Bronchial epithelial cell (primary cell): ENCODE measurements around the gene ARHGEF19. TPM values are rescaled to one million over a fixed set of nuclear protein-coding genes. Genes with fewer than 3 reads are reported as not detected.
"Not testable (repeated sequence)": the region's sequence is repeated elsewhere in the genome, so short reads cannot be mapped to it uniquely, and the experiment has no call there.

ENCODE experiments used
- DNase-seq: peaks from one replicate; pipeline ENCODE4 v3.0.0-alpha.2; 2010; ENCODE audit warnings: low read depth
- FAIRE-seq: peaks from 2 replicates; lab custom pipeline; 2011; peaks lifted over from hg19 to GRCh38; lab: Jason Lieb, UNC
- H3K27me3 ChIP-seq: 2 replicates; pipeline ENCODE4 v1.5.1; 2011; ENCODE audit warnings: low read length; ENCODE audit not compliant: control insufficient read depth, insufficient read depth
- H3K36me3 ChIP-seq: 2 replicates; pipeline ENCODE4 v1.5.1; 2011; ENCODE audit warnings: low read length; ENCODE audit not compliant: control insufficient read depth, insufficient read depth
- H3K4me3 ChIP-seq: 2 replicates; pipeline ENCODE4 v1.5.1; 2011; ENCODE audit warnings: mild to moderate bottlenecking, low read depth, low read length, control low read depth
- total RNA-seq: library from RNA; depleted of rRNA; stranded (reverse); fragments of >200 nt; gene quantifications from 2 replicates; pipeline ENCODE4 v1.2.1, GENCODE V29; 2014
- TF ChIP-seq, protein P1 (sequence below): IDR thresholded peaks from 2 replicates; pipeline ENCODE4 v1.5.1; 2011; ENCODE audit warnings: mild to moderate bottlenecking, moderate library complexity, low read length, control low read depth, inconsistent platforms; ENCODE audit not compliant: insufficient read depth, severe bottlenecking

The ARHGEF19 gene
- total RNA-seq, 1 donor from 2014 or later, result 3.2 TPM

DNA sequence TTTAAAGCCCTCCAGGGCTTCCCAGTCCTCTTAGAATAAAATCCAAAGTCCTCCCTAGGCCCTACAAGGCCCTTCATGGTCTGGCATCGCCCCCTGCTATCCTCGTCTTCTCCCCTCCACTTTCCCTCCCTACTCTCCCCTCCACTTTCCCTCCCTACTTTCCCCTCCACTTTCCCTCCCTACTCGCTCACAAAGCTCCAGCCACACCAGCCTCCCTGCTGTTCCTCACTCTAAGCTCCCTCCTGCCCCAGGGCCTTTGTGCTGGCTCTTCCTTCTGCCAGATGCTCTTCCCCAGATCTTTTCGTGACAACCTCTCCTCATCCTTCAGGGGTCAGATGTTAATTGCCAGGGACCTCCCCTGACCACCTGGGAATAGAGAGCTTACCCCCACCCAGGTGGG is 12.8 kb downstream of the ARHGEF19 start:
- no peak for DNase-seq
- Histone ChIP-seq H3K27me3 (no peaks in the 10 kb centered on the region), H3K36me3 (peaks cover 3% of the 10 kb centered on the region), H3K4me3 (no peak overlapping the region)
- TF ChIP-seq, protein P1, sequence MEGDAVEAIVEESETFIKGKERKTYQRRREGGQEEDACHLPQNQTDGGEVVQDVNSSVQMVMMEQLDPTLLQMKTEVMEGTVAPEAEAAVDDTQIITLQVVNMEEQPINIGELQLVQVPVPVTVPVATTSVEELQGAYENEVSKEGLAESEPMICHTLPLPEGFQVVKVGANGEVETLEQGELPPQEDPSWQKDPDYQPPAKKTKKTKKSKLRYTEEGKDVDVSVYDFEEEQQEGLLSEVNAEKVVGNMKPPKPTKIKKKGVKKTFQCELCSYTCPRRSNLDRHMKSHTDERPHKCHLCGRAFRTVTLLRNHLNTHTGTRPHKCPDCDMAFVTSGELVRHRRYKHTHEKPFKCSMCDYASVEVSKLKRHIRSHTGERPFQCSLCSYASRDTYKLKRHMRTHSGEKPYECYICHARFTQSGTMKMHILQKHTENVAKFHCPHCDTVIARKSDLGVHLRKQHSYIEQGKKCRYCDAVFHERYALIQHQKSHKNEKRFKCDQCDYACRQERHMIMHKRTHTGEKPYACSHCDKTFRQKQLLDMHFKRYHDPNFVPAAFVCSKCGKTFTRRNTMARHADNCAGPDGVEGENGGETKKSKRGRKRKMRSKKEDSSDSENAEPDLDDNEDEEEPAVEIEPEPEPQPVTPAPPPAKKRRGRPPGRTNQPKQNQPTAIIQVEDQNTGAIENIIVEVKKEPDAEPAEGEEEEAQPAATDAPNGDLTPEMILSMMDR, result no peak
- no peak for FAIRE-seq

DNA sequence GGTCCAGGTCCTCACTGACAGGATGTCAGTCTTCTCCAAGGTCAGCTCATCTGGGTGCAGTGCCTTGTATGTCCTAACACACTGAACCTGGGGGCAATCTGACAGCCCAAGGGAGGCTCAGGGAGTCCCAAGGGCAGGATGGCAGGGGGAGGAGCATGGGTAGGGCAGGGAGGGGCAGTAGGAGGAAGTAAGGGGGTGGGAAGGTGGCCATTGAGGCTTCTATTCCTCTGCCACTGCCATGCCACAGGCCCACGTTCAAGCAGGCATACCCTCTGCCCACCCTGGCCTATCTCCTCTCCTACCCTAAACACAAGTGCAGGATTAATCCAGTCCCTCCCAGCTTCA is 13.3 kb downstream of the ARHGEF19 start:
- TF ChIP-seq, protein P1, result no peak
- DNase-seq (no peak), FAIRE-seq (no peak)
- Histone ChIP-seq H3K27me3 (no peaks in the 10 kb centered on the region), H3K36me3 (peaks cover 1% of the 10 kb centered on the region), H3K4me3 (no peak overlapping the region)

DNA sequence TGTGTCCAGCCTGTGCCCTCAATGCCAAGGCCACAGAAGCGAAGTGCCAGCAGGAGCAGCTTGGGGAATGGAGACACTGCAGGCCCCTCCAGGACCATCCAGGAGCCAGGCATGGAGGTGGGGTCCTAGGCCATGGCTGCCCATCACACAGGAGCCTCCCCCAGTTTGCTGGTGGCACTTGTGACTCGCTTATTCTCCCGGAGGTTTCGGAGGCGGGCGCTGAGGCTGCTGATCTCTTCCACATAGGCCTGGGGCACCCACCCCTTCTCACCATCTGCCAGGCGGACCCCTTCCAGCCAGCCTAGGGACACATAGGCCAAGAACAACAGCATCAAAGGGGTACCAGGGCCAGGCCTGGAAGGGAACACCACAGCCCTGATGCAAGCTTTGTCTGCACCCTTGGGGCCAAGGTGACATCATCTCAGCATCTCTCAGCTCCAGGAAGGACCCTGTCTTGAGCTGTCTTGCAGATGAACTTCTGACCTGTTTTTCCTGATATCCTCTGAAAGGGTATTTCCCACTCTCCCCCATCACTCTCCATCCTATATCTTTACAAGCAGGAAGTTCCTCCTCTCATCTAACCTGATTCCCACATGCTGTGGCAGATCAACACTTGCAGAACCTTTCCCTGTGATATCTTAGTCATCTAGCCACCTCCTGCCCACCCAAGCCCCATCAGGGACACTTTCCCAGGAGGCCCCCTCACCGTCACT is 13.9 kb downstream of the ARHGEF19 start:
- TF ChIP-seq, protein P1, result no peak
- FAIRE-seq (no peak), DNase-seq (no peak)
- no peaks in the 10 kb centered on the region for H3K27me3 ChIP-seq
- no peak overlapping the region for H3K4me3 ChIP-seq
- peaks cover 1% of the 10 kb centered on the region for H3K36me3 ChIP-seq

- Histone ChIP-seq H3K36me3 (peaks cover 1% of the 10 kb centered on the region), H3K27me3 (no peaks in the 10 kb centered on the region), H3K4me3 (no peak overlapping the region)
- TF ChIP-seq, protein P1, result no peak
- DNase-seq, result no peak
- no peak for FAIRE-seq
These were observed 15.6 kb downstream of the ARHGEF19 start for GRCh38 chr1:16196874-16197273.

GRCh38 chr1:16196139-16196538 is 16.3 kb downstream of the ARHGEF19 start:
- not testable (repeated sequence) for FAIRE-seq, H3K27me3 ChIP-seq, H3K4me3 ChIP-seq, H3K36me3 ChIP-seq, DNase-seq

DNA sequence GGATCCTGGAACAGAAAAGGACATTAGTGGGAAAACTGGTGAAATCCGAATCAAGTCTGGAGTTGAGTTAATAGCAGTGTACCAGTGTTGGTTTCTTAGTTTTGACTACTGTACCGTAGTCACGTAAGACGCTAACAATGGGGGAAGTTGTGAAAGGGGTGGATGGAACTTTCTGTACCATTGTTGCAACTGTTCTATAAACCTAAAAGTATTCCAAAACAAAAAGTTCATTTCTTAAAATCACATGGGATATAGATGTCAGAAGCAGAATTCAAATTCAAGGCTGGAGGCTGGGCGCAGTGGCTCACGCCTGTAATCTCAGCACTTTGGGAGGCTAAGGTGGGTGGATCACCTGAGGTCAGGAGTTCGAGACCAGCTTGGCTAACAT is 16.9 kb downstream of the ARHGEF19 start:
- DNase-seq (no peak), FAIRE-seq (no peak)
- no peaks in the 10 kb centered on the region for H3K27me3 ChIP-seq
- TF ChIP-seq, protein P1, result no peak
- H3K4me3 ChIP-seq, result no peak overlapping the region
- H3K36me3 ChIP-seq, result peaks cover 1% of the 10 kb centered on the region
